Measurements from ENCODE around the gene PSMD11.

DNA sequence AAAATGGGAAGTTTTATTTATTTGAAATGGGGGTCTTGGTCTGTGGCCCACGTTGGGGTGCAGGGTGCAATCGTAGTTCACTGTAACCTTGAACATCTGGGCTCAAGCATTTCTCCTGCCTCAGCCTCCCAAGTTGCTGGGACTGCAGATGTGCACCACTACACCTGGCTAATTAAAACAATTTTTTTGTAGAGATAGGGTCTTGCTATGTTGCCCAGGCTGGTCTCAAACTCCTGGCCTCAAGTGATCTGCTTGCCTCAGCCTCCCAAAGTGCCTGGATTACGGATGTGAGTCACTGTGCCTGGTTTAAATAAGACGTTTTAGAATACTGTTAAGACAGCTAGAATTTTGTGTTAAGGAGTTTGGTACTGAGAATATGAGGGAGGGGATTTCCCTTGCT is 15.7 kb downstream of the PSMD11 start:
- TF ChIP-seq, protein P1, sequence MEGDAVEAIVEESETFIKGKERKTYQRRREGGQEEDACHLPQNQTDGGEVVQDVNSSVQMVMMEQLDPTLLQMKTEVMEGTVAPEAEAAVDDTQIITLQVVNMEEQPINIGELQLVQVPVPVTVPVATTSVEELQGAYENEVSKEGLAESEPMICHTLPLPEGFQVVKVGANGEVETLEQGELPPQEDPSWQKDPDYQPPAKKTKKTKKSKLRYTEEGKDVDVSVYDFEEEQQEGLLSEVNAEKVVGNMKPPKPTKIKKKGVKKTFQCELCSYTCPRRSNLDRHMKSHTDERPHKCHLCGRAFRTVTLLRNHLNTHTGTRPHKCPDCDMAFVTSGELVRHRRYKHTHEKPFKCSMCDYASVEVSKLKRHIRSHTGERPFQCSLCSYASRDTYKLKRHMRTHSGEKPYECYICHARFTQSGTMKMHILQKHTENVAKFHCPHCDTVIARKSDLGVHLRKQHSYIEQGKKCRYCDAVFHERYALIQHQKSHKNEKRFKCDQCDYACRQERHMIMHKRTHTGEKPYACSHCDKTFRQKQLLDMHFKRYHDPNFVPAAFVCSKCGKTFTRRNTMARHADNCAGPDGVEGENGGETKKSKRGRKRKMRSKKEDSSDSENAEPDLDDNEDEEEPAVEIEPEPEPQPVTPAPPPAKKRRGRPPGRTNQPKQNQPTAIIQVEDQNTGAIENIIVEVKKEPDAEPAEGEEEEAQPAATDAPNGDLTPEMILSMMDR (IDR thresholded peaks at IDR 0.05) = no peak
- TF ChIP-seq POLR2AphosphoS5 (IDR thresholded peaks at IDR 0.05) = no peak

Data from gastroesophageal sphincter (tissue), 3 donors.